ENCODE data around the gene SMC3.

GRCh38 chr10:110646417-110647135, 79.1 kb downstream of the SMC3 start:
- TF ChIP-seq POLR2A (IDR thresholded peaks at IDR 0.05; ENCODE audit: low read depth, low read length) (no peak), POLR2AphosphoS5 (IDR thresholded peaks at IDR 0.05; ENCODE audit: low read depth, low read length) (no peak)

Data from GM12892 (cell line).